CD4-positive, alpha-beta T cell treated with Interleukin-6 at 100 ng/mL for 8 hours (primary cell): Measurements from ENCODE around the gene NAMPT.

Experiments used
- DNase-seq: peaks from one replicate; pipeline ENCODE4 v3.0.0-alpha.2; 2020; ENCODE audit warnings: mixed read lengths, low spot score

Gene NAMPT

GRCh38 chr7:106273009-106273668 is 11.6 kb downstream of the NAMPT start:
- DNase-seq: no peak

DNA sequence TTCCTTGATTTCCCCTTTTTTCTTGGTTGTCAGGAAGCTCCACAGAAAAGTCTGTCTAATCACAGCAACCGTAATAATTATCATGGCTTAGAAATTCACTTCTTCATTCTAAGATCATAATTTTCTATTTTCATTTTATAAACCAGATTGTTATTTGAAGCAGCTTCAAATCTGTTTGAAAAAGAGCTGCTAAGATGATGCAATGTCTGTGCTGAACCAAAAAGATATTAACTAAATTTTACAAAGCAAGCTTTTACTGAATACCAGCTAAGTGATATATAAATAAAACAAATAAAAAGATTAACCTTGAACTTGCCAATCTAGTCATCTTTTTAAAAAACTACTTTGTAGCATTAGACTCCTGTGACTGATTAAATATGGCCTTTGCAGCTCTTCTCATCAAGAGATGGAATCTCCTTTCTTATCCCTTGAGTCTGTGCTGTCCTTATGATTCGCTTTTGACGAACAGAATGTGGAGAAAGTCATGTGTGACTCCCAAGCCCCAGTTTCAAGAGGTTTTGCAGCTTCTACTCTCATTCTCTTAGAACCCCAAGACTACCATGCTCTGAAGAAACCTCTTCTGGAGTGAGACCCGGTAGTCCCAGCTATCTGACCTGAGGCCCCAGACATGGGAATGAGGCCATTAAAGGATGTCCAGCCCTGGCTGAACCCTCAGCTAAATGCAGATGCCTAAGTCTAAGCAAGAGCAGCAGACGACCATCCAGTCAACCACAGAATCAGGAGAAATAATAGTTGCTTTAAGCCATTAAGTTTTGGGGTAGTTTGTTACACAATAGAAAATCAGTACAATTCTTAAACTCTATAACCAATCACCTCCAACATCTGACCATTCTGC is 14.4 kb downstream of the NAMPT start:
- no peak for DNase-seq

GRCh38 chr7:106269254-106269961 is 15.4 kb downstream of the NAMPT start:
- no peak for DNase-seq

DNA sequence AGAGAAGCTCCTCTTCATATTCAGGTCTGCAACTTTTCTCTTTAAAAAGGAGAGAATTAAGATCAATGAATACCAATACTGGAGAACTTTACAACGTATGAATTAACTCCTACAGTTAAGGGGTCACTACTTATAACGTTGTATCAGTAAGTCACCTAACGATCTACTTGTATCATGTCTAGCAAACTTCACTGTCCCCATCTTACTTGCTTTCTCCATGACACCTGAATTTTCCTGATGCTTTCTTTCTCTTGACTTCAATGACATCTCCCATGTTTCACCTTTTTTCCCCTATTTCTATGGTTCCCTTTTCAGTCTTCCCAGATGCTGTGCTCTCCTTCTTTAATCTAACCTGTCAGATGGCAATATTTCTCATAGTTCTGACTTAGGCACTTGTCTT is 19.6 kb downstream of the NAMPT start:
- DNase-seq: no peak

DNA sequence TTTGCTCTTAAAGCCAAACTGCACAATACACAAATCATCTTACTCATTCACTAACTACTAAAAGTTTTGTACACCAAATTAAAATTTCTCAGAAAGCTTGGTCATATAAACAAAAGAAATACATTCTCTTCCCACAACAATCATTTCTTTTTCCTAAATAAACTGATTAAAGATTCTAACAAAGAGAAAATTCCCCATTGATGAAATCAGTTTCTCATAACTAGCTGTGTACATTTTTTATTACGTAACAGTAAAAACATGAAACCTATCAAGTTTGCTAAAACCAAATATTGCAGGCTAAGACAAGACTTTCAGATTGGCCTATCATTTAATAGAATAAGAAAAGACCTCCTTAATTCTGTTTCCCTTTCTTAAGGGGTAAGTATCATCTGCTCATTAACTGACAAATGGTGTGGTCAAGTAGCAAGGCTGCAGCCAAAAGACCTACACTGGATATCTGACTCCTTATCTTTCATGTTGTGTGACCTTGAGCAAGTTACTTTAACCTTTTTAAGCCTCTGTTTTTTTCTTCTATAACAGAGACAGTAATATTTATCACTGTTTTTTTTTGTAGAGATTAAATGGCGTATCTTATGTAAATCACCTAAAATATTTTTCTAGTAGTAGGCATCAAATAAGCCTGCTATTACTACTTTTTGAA is 22.4 kb downstream of the NAMPT start:
- DNase-seq: no peak

DNA sequence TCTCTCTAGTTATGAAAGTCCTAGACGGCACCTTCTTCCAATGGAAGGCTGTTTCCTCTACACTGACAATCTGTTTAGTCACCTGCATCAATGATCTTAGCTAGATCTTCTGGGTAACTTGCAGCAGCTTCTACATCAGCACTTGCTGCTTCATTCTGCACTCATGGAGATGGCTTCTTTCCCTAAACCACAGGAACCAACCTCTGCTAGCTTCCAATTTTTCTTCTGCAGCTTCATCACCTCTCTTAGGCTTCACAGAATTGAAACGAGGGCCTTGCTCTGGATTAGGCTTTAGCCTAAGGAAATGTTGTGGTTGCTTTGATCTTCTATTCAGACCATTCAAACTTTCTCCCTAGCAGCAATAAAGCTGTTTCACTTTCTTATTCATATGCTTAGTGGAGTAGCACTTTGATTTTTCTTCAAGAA is 24.6 kb downstream of the NAMPT start:
- no peak for DNase-seq

DNA sequence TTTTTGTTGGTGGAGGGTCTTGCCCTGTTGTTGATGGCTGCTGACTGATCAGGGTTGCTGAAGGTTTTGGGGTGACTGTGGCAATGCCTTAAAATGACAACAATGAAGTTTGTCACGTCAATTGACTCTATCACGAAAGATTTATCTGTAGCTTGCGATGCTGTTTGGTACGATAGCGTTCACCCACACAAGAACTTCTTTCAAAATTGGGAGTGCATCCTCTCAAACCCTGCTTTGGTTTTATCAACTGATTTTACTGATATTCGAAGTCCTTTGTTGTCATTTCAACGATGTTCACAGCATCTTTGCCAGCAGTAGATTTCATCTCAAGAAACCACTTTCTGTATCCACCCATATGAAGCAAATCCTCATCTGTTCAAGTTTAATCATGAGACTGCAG is 26.0 kb downstream of the NAMPT start:
- DNase-seq: no peak

DNA sequence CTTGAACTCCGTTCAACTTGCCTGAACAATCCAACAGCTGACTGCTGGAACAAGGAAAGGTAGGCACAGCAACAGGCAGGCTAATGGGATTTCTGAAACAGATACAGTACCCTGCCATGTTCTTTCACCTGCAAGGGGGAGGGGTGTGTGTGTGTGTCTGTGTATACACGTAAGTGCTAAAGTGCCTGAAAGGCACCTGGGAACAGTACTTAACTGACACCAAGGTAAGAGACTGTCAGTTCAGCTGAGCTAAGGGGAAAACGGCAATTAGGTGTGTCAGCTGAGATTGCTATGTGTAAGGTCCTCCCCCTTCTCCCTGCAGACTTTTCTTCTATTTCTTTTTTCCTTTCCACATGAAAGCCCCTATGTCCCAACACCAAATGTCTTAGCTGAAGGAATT is 27.0 kb downstream of the NAMPT start:
- no peak for DNase-seq

GRCh38 chr7:106256144-106256543 is 28.6 kb downstream of the NAMPT start:
- no peak for DNase-seq

- DNase-seq: no peak
Observed at GRCh38 chr7:106255246-106255645, 29.5 kb downstream of the NAMPT start.

DNA sequence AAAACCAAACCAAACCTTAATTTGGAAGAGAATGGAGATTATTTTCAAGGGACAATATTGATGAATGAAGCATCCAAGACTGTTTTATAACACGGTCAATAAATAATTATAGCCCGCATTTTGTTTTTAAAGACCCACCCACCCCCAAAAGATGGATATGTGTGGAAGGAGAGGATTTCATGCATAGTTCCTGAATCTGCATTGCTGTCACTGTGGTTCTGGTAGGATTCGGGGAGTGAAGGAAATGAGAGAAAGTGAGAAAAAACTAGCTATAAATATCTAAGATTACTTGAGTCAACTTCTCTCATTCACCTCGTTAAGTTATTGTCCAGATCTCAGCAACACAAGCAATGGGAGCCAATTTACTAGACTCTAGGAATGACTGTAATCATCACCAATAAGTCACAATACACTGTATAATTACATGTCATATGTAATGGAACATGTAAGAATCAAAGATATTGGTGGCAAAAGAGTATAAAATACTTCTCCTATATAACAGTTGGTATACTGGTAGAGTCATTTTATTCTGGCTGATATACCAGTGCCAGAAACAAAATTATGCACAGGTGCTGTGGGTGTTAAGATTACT is 30.2 kb downstream of the NAMPT start:
- DNase-seq: no peak

- no peak for DNase-seq
Observed at GRCh38 chr7:106252568-106252967, 32.2 kb downstream of the NAMPT start.

DNA sequence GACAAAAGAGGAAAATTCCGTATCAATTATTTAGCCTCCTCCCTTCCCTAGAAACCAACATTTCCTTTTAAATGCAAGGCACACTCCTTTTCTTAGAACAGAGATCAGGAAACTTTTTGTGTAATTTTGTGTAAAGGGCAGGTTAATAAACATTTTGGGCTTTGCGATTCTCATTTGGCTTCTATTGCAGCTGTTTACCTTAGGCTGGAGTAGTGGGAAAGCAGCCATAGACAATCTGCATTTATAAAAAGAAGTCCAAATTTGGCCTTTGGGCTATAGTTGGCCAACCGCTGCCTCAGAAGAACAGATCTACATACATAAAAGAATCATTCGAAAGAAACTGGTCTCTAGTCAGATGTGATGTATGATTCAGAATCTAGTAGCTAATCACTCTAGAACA is 35.3 kb downstream of the NAMPT start:
- no peak for DNase-seq

DNA sequence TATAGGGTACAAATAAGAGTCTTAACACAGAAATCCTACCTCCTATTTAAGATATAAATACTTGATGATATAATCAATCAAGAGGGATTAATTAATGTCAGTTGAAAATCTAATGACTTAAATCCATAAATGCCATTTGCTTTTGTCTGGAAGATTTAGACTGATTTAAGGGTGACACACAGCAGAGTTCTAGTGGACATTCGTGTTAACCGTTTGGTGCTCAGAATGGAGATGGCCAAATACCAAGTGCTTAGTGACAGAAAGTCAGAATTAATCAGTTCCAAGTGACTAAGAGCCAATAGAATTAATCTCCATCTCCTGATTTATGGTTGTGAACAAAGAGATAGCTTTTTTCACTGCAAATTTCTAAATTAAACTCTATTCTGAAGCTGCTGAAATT is 36.2 kb downstream of the NAMPT start:
- DNase-seq: no peak

DNA sequence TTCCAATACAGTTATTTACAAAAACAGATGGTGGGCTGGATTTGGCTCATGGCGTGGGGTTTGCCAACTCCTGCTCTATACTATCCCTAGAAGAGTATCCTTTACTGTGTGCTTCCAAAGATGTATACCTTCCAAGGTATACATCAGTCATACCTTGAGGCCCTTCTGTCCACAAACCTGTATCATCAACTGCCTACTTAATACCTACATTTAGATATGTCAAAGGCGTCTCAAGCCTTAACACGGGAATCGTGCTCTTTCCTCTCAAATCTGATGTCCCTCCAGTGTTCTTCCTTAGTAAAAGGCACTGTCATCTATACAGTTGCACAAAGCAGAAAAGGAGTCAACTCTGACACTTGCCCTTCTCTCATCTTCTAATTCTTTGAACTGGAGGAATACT is 36.9 kb downstream of the NAMPT start:
- no peak for DNase-seq

GRCh38 chr7:106246902-106247711 is 37.7 kb downstream of the NAMPT start:
- no peak for DNase-seq

- DNase-seq: no peak
Observed at GRCh38 chr7:106243893-106244292, 40.9 kb downstream of the NAMPT start.

DNA sequence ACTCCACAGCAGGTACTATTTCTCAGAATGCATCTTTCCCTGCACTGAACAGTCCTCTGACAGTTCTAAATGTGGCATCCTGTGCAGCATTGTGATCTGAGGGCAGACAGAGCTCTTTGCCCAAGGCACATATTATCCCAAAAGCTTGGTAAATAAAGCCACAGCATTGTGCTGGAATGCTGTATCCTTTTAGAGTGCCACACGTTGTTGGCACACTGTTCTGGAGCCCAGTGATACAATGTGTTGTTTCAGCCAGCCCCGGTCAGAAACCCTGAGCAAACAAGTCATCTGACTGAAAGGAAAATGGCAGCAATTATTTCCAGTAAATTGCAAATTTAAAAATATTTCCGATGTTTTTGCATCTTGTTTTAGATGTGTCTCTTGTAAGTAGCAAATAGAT is 45.4 kb downstream of the NAMPT start:
- no peak for DNase-seq

DNA sequence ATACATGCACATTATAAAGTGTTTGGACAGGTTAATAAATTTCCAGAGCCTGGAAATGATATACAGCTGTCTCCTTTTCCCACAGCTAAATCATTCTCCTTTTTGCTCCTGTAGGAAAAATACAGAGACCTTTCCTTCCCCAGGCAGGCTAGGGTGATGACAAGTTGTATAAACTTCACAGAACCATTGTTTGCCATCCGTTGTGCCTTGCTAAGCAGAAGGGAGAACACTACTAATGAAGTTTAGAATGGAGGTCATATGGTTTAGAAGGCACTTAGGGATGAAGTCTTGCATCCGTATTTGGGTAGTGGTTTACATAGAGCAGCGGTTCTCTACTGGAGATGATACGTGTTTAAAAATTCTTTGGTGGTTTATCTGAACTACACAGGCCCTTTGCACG is 46.0 kb downstream of the NAMPT start:
- no peak for DNase-seq

GRCh38 chr7:106236065-106236464 is 48.7 kb downstream of the NAMPT start:
- no peak for DNase-seq

DNA sequence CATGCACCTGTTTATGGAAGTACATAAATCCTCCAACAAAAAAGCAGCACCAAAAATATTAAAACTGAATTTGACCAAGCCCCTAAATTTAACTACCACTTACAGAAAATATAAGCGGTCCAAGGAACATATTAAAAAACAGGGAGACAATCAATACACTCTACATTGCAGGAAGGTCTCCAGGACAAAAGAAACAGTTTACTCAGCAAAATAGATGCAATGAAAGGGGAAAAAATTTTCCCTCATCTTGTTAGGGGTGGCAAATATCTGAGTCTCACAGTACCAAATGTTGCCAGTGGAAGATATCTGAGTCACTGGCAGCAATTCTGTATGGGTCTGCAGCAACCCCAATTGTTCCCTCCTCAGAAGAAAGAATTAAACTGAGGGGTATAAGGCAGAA is 50.4 kb downstream of the NAMPT start:
- no peak for DNase-seq
